Uterus (tissue), 4 donors: ENCODE data around the gene CRYBG1. TPM values are rescaled to one million over a fixed set of nuclear protein-coding genes. Genes with fewer than 3 reads are reported as not detected.

Experiments
- DNase-seq, 2 donors: peaks; one replicate each; pipeline ENCODE4 v3.0.0-alpha.2; 2019 to 2020
- H3K27ac ChIP-seq, 2 donors: fragments of 200-600 bp; sonication (generic); 1 replicate in 1 of 2; 2 replicates in 1 of 2; pipeline ENCODE4 v1.5.1; 2016 to 2018
- H3K27me3 ChIP-seq, 2 donors: fragments of 200-600 bp; sonication (generic); one replicate each; pipeline ENCODE4 v1.5.1; 2018 to 2019; ENCODE audit warnings: control low read depth in 1 of 2
- H3K36me3 ChIP-seq, 2 donors: fragments of 200-600 bp; sonication (generic); one replicate each; pipeline ENCODE4 v1.5.1; 2019; ENCODE audit warnings: control low read depth in 1 of 2
- H3K4me1 ChIP-seq, 2 donors: fragments of 200-600 bp; sonication (generic); one replicate each; pipeline ENCODE4 v1.5.1; 2018 to 2019; ENCODE audit warnings: control low read depth in 1 of 2
- H3K4me3 ChIP-seq, 2 donors: fragments of 200-600 bp; sonication (generic); 1 replicate in 1 of 2; 2 replicates in 1 of 2; pipeline ENCODE4 v1.5.1; 2018 to 2019; ENCODE audit warnings: mild to moderate bottlenecking in 1 of 2
- H3K9me3 ChIP-seq, 2 donors: fragments of 200-600 bp; sonication (generic); one replicate each; pipeline ENCODE4 v1.5.1; 2019; ENCODE audit warnings: control low read depth in 1 of 2
- POLR2A ChIP-seq, 2 donors: fragments of 450-650 bp; IDR thresholded peaks; one replicate each; pipeline ENCODE4 v1.6.1; 2016; ENCODE audit warnings: antibody characterized with exemption in 2 of 2, mild to moderate bottlenecking in 1 of 2, moderate library complexity in 1 of 2
- intact Hi-C: fragments of 100-400 bp; cut with DNase I; formaldehyde crosslinking; loops from one replicate; pipeline ENCODE4 v1.15.1; 2023; ENCODE audit warnings: low total_unique reads
- total RNA-seq, 4 donors: library from RNA; depleted of rRNA in 3 of 4; stranded (reverse); fragments of >200 nt in 3 of 4; gene quantifications; one replicate each; pipeline versions ENCODE4 v1.1.0 to v1.2.4, GENCODE V29; 2014 to 2023
- TF ChIP-seq, protein P1 (sequence below), 4 experiments: fragments of 200-600 bp in 2 of 4; fragments of 450-650 bp in 2 of 4; sonication (generic) in 2 of 4; IDR thresholded peaks; one replicate each; pipeline ENCODE4 v1.5.1; 2016 to 2019; ENCODE audit warnings: antibody characterized with exemption in 4 of 4, mild to moderate bottlenecking in 2 of 4, moderate library complexity in 1 of 4
- donor health status: DM: yes; HTN: yes; CAD: no.

CRYBG1 gene
- total RNA-seq, 4 donors from 2014 or later: 3.6 to 65.3 (median 8.9) TPM

DNA sequence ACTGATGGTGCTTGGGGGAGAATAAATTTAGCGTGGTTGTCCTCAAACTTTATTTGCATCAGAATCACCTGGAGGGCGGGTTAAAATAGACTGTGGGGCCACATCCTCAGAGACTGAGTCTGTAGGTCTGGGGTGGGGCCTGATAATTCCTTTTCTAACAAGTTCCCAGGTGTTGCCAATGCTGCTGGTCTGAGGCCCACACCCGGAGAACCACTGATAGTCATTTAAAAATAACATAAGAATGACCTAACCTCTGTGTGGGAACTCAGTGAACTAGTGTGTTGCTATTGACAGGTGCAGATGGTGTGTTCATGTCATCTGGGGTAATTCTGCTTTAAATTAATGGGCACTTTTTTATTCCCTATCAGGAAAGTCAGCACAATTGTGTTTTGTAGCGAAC, 204.0 kb downstream of the CRYBG1 start:
- no peak for DNase-seq
- TF ChIP-seq, protein P1, sequence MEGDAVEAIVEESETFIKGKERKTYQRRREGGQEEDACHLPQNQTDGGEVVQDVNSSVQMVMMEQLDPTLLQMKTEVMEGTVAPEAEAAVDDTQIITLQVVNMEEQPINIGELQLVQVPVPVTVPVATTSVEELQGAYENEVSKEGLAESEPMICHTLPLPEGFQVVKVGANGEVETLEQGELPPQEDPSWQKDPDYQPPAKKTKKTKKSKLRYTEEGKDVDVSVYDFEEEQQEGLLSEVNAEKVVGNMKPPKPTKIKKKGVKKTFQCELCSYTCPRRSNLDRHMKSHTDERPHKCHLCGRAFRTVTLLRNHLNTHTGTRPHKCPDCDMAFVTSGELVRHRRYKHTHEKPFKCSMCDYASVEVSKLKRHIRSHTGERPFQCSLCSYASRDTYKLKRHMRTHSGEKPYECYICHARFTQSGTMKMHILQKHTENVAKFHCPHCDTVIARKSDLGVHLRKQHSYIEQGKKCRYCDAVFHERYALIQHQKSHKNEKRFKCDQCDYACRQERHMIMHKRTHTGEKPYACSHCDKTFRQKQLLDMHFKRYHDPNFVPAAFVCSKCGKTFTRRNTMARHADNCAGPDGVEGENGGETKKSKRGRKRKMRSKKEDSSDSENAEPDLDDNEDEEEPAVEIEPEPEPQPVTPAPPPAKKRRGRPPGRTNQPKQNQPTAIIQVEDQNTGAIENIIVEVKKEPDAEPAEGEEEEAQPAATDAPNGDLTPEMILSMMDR (IDR thresholded peaks at IDR 0.05): no peak
- TF ChIP-seq POLR2A (IDR thresholded peaks at IDR 0.05): no peak
- no peaks in the 10 kb centered on the region for H3K36me3 ChIP-seq
- H3K27me3 ChIP-seq: no peaks in the 10 kb centered on the region
- H3K4me1 ChIP-seq: no peaks in the 10 kb centered on the region
- H3K9me3 ChIP-seq: no peaks in the 10 kb centered on the region
- intact Hi-C loops: loop anchor here (10.0 kb wide), 2 partner anchors 120 to 230 kb away; no protein-coding TSS in a partner anchor
- no peak overlapping the region for H3K27ac ChIP-seq
- H3K4me3 ChIP-seq: no peak overlapping the region

DNA sequence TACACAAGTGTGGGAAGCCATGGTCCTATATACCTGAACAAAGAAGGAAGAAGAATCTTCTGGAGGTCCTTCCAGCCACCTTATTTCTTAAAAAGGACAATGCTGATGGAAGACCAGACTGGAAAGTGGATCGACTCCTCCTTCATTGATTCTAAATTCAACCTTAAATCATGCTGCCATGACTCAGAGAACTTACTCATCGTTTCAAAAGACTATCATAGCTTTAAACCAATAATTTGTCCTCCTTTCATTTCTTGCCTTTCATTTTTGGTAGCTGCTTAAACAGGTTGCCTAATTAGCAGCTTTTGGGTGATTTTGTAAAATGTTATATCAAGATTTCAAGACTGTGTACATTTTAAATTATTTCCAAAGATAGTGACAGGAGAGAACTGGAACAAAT, 208.0 kb downstream of the CRYBG1 start:
- Histone ChIP-seq H3K4me1 (no peaks in the 10 kb centered on the region), H3K9me3 (no peaks in the 10 kb centered on the region), H3K36me3 (no peaks in the 10 kb centered on the region), H3K4me3 (no peak overlapping the region), H3K27ac (no peak overlapping the region), H3K27me3 (no peaks in the 10 kb centered on the region)
- TF ChIP-seq, protein P1 (IDR thresholded peaks at IDR 0.05): no peak
- TF ChIP-seq POLR2A (IDR thresholded peaks at IDR 0.05): no peak
- intact Hi-C loops: loop anchor here (10.0 kb wide), 2 partner anchors 124 to 234 kb away; no protein-coding TSS in a partner anchor
- DNase-seq: no peak

DNA sequence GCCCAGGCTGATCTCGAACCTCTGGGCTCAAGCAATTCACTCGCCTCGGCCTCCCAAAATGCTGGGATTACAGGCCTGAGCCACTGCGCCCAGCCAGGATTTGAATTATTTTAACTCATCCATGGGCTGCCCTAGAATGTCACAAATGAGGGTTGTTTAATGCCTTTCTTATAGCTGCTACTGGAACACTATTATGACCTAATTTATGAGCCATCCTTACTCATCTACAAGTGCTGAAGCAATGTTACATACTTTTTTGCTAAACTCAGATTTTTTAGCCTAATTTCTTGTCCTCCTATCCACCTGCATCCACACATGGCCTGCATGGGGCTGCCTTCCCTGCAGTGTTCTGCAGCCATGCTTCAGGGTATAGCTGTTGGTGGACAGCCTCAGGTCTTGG, 208.9 kb downstream of the CRYBG1 start:
- H3K27ac ChIP-seq: no peak overlapping the region
- no peak for DNase-seq
- no peak for TF ChIP-seq POLR2A (IDR thresholded peaks at IDR 0.05)
- TF ChIP-seq, protein P1 (IDR thresholded peaks at IDR 0.05): no peak
- no peaks in the 10 kb centered on the region for H3K27me3 ChIP-seq
- no peaks in the 10 kb centered on the region for H3K4me1 ChIP-seq
- H3K9me3 ChIP-seq: no peaks in the 10 kb centered on the region
- no peak overlapping the region for H3K4me3 ChIP-seq
- intact Hi-C loops: loop anchor here (10.0 kb wide), 2 partner anchors 125 to 235 kb away; no protein-coding TSS in a partner anchor
- no peaks in the 10 kb centered on the region for H3K36me3 ChIP-seq

DNA sequence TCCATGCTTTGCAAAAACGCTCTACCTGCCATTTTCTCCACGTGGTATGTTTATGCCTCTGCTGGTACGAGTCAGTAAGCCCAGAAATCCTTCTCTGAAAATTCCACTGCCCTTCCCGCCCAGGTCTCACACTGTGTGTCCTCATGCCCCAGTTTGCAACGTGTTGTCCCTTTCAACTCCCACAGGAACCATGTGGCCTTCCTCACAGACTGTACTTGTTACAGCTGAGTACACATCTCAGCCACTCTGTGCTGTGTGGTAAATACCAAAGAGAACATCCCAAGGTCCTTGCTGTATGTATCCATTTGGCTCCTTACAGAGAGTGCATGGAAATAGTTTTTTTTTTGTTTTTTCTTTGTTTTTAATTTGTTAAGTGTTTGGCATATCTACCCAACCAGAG, 211.9 kb downstream of the CRYBG1 start:
- Histone ChIP-seq H3K27ac (no peak overlapping the region), H3K4me1 (no peaks in the 10 kb centered on the region)

DNA sequence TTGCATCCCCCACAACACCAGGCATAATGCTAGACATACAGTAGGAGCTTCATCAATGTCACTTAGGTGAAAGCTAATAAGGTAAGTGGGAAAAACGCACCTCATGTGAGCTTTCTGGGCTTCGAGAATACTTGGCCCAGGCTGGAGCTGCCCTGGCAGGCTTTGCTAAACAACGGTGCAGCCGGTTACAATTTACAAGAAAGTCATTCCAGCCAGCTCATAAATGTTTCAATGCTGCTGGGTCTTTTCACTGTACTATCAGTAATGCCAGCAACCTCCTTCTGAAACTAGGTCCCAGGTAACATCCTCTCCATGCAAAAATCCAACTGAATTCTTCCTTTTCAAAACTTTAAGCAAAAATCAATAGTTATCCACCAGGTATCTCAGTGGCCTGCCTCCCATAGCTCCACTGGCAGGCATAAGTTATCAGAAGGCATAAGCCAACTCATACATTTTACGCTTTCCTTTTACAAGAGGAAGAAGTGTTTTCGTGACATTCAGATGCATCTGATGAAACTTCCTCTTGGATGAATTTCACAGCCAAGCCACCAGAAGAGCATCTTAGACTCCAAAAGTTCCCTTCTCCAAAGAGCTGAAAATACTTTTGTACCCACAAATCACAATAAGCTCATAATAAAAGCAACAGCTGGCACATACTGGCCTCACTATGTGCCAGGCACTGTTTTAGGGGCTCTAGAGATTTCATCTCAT, 212.5 kb downstream of the CRYBG1 start:
- H3K36me3 ChIP-seq: no peaks in the 10 kb centered on the region
- H3K9me3 ChIP-seq: no peaks in the 10 kb centered on the region
- H3K27ac ChIP-seq: no peak overlapping the region
- no peak for DNase-seq
- no peak overlapping the region for H3K4me3 ChIP-seq
- TF ChIP-seq, protein P1 (IDR thresholded peaks at IDR 0.05): no peak
- TF ChIP-seq POLR2A (IDR thresholded peaks at IDR 0.05): no peak
- intact Hi-C loops: no loop called here
- H3K27me3 ChIP-seq: no peaks in the 10 kb centered on the region
- no peaks in the 10 kb centered on the region for H3K4me1 ChIP-seq

More for the DNA sequence above, 211.9 kb downstream of the CRYBG1 start:
- no peak for TF ChIP-seq POLR2A (IDR thresholded peaks at IDR 0.05)
- TF ChIP-seq, protein P1 (IDR thresholded peaks at IDR 0.05): no peak
- Histone ChIP-seq H3K27me3 (no peaks in the 10 kb centered on the region), H3K36me3 (no peaks in the 10 kb centered on the region), H3K9me3 (no peaks in the 10 kb centered on the region), H3K4me3 (no peak overlapping the region)
- no peak for DNase-seq
- intact Hi-C loops: no loop called here
